HG02623 (cell line): ENCODE measurements around the gene RBM33.
A peak's percentile ranks its signal among the peaks of the same experiment; 100 is the strongest.

Experiments used
- ATAC-seq: cut with Tn5 transposase; IDR thresholded peaks from one replicate; pipeline ENCODE4 v1.9.1; 2021; ENCODE audit warnings: moderate library complexity; ENCODE audit not compliant: unreplicated experiment

RBM33 gene

GRCh38 chr7:155792315-155792960 lies 148.0 kb downstream of the RBM33 start:
- ATAC-seq, result no peak

DNA sequence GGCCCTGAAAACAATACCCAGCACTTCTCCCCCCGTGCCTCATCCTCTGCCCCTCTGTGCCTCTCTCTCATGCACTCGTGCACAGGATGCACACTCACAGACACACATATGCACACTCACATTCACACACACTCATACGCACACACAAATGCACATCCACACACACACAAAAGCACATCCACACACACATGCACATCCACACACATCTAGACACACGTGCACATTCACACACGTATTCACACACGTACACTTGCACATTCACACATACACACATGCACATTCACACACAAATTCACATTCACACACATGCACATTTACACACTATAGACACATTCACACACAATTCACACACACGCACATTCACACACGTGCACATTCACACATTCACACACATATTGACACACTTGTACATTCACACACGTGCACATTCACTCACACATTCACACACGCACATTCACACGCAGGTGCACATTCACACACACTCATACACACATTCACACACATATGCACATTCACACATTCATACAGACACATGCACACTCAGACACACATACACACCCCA lies 148.6 kb downstream of the RBM33 start:
- no peak for ATAC-seq

DNA sequence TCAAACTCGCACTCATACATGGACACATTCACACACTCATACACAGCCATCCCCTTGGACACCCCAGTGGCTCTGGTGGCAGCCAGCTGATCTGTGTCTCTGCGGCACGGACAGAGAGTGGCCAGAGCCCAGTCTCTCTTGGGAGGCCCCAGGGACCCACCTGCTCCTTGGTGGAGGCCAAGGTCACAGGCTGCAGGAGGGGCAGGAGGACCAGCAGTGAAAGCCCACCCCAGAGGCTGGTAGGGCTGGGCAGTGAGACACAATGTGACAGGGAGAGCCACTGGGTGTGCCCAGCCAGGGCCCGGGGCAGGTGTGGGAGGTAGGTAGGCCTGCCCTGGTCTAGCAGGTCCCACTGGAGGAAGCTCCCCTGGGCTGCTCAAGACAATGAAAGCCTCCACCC lies 149.3 kb downstream of the RBM33 start:
- ATAC-seq, result no peak

DNA sequence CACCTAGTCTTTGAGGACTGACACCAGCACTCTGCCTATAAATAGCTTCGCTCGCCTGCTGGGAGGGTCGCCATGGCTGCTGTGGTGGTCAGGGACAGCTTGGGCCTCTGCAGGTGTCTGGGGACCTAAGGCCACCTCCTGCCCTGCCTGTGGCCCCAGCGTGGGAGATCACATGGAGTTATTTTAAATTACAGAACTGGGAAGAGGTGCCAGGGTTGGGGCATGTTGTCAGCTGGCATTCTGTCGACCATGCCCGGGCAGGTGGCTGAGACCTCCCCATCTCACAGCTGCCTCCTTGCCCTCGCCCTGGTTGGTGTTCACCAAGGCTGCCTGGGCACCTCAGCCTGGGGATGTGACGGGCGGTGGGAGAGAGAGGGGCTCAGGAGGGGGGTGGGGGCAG lies 149.7 kb downstream of the RBM33 start:
- no peak for ATAC-seq

DNA sequence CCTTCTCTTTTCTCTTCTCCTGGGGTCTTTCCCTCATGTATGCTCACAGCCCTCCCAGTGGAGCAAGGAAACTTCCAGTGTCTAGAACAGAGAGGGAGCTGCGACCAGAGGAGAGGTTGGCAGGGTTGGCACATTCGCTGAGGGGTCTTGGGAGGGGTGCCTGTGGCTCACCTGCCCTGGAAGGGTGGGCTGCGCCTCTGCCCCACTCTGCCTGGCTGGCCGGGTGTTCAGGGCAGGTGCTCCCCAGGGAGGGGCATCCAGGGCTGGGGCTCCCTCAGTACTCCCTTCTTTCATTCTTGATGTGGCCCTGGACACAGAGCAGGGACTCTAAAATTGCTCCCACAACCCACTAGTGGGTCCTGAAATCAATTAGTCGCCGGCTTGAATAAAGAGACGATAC lies 150.9 kb downstream of the RBM33 start:
- ATAC-seq, result no peak

- no peak for ATAC-seq
Observed at GRCh38 chr7:155795951-155796350, 151.5 kb downstream of the RBM33 start.

GRCh38 chr7:155796381-155797261 lies 152.2 kb downstream of the RBM33 start:
- ATAC-seq, result no peak

- ATAC-seq, result no peak
Observed at GRCh38 chr7:155797262-155798250, 153.1 kb downstream of the RBM33 start.

GRCh38 chr7:155798673-155799439 lies 154.4 kb downstream of the RBM33 start:
- no peak for ATAC-seq

DNA sequence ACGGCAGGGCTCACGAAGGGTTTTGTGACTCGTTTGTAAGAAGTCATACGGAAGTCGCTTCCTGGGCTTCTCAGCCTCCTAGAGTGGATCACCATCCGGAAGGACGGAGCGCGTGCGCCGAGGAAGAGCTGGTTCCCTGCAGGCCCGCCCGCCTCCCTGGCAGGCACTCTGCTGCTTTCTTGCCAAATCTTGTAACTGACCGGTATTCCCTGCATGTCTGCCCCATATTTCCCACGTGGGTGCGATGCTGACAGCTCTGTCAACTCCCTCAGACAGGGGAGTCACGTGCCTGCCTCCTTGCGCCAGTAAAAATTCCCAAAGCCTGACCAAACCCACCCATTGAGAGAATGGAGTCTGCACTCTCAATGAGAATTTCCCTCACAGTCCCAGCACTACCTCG lies 155.1 kb downstream of the RBM33 start:
- no peak for ATAC-seq

- ATAC-seq, result no peak
Observed at GRCh38 chr7:155800301-155800700, 155.8 kb downstream of the RBM33 start.

DNA sequence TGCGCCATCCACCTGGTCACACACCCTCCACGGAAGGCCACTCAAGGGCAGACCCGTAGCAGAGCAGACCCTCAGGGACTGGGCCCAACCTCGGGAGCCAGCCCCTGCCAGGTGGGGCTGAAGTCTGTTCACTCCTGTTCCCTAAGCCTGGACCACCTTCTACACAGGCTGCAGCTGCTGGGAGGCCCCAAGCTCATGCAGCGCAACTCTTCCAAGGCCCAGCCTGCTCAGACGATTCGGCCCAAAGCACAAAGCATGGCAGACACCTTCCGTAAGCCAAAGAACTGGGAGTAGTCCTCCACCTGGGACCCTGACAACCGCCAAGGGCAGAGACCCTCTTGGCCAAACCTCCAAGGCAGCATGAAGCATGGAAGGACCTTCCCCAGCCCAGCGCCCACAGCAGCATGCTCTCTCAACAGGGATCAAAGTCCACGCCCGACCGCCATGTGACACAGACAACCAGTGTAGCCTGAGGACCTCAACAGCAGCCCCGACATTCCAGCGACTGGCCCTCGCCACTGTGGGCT lies 156.3 kb downstream of the RBM33 start:
- ATAC-seq, result no peak

DNA sequence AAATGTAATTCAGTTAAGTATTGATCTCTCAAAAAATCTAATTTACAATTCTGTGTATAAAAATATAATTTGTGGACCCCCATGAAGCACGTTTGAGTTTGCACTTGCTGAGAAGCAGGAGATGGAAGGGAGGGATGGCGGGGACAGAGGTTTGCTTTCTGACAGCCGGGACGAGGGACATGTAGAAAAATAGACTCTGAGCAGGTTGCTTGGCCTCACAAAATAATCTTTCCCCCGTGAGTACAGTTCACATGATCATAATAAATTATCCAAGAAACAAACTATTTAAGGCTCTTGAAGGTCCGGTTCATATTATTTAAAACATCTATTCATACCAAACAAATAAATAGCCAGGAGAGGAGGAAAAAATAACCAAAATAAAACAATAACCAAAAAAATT lies 157.8 kb downstream of the RBM33 start:
- ATAC-seq, result no peak

DNA sequence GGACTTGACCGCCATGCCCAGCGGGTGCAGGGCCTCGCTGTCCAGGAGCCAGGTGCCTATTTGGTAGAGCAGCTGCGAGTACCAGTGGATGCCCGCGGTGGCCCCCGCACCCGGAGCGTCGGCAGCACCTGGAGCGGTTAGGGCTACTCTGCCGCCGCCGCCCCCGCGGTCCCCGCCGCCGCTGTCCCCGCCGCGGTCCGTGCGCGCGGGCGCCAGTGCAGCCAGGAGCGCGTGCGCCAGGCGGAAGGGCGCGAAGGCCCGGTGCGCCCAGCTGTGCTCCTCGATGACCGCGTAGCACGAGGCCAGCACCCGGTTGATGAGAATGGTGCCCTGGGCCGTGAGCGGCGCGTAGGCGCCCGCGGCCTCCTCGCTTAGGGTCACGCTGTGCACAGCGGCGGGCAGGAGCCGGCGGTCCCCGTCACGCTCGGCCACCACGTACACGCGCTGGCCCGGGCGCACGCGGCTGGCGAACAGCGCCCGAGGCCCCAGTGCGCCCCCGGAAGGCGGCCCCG lies 158.5 kb downstream of the RBM33 start:
- no peak for ATAC-seq

DNA sequence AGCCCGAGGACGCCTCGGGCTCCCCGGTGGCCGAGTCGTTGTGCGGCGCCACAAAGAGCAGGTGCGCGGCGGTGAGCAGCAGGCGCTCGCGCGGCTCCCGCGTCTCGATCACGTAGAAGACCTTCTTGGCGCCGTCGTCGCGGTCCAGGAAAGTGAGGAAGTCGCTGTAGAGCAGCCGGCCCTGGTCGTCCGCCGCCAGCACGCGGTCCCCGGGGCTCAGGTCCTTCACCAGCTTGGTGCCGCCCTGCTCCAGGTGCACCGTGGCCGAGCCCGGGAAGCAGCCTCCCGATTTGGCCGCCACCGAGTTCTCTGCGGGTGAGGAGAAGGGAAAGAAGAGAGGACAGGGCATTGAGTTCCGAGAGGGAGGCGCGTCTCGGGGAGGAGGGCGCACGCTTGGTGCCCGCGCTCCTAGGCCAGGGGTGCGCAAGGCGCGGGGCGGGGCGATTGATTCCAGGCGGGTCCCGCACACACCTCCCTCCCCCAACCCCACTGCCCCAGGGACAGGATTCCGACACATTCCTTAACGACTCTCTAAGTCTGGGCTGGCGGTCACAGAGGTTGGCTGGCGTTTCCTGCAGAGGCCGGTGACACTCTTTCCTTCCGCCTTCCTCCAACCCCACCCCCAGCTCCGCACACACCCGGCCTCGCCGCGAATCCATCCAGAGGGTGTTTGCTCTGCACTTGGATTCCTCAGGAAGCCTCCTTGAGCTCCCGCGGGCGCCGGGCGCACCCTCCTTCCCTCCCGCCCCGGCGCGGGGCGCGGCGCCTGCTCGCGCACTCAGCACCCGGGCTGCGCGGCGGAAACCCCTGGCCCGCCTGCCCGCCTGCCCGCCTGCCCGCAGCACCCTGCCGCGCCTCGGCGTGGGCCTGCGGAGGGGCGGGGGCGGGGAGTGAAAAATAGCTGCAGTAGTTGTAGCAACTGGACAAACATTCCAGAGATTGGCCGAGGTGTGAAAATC lies 159.2 kb downstream of the RBM33 start:
- no peak for ATAC-seq

- no peak for ATAC-seq
Observed at GRCh38 chr7:155804431-155804831, 160.0 kb downstream of the RBM33 start.

DNA sequence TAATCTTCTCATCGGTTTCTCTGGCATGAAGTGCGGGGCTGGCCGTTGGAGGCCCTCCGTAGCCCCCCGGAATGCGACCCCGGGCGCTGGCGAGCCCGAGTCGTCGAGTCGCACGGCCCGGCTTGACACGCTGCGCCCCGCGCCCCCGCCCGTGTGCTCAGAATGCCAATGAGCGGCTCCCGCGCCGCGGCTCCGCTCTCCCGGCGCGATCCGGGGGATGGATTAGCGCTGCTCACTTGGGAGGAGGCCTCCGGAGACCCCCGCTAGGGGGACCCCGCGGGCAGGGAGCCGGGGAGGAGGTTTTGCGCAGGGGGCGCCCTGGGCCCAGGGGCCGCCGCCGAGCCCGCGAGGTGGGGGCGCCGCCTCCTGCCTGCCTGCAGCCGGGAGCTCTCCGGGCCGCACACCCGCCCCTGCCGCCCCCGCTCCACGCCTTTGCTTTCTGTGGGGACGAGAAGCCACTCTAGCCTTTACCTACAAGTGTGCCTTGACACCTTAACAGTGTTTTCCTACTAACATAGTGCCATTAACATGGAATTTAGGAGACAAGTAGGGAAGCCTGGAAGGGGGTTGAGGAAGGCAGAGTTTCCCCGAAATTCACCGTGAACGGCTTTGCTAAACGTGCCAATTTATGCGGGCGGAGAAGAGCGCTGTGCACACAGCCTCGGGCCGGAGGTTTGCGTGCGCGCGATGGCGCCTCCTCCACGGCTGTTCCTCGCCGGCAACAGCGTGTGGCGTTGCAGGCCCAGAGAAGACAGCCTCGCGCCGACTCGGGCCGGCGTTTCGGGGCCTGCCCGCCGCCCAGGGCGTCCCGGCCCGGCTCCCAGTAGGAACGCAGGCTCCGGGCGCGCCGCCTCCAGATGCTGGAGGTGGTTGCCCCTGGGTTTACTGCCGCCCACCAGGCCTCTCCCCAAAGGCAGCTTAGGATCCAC lies 160.7 kb downstream of the RBM33 start:
- peak; percentile 40 for ATAC-seq

- no peak for ATAC-seq
Observed at GRCh38 chr7:155805826-155806095, 161.3 kb downstream of the RBM33 start.
